Measurements from ENCODE around the gene CUL9. TPM values are rescaled to one million over a fixed set of nuclear protein-coding genes. Genes with fewer than 3 reads are reported as not detected.

The CUL9 gene
- total RNA-seq, 1 donor from 2014 or later: 11.1 TPM

DNA sequence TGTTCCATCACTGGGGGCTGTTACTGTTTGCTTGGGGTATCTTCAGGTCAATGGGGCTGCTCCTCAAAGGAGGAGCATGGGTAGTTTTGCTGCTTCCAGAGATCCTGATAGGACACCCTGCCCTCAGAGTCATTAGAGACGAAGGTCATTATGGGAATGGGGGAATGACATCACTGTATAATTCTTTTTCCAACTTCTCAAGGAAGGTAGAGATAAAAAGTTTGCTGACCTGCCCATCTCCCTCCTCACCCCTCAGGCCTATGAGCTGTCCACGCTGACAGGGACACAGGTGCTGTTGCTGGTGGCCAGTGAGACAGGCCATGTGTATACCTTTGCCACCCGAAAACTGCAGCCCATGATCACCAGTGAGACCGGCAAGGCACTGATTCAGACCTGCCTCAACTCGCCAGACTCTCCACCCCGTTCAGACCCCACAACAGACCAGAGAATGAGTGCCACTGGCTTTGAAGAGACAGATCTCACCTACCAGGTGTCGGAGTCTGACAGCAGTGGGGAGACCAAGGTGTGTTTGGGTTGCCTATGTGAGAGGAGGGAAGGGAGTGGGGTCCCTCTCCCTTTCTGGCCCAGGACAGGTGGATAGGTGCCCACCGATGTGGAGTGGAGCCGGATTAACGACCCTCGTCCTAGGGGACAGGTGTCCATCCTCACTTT lies 8.3 kb upstream of the CUL9 start:
- TF ChIP-seq EZH2 (IDR thresholded peaks at IDR 0.05; ENCODE audit: insufficient read depth, low read length): no peak
- TF ChIP-seq, protein P1, sequence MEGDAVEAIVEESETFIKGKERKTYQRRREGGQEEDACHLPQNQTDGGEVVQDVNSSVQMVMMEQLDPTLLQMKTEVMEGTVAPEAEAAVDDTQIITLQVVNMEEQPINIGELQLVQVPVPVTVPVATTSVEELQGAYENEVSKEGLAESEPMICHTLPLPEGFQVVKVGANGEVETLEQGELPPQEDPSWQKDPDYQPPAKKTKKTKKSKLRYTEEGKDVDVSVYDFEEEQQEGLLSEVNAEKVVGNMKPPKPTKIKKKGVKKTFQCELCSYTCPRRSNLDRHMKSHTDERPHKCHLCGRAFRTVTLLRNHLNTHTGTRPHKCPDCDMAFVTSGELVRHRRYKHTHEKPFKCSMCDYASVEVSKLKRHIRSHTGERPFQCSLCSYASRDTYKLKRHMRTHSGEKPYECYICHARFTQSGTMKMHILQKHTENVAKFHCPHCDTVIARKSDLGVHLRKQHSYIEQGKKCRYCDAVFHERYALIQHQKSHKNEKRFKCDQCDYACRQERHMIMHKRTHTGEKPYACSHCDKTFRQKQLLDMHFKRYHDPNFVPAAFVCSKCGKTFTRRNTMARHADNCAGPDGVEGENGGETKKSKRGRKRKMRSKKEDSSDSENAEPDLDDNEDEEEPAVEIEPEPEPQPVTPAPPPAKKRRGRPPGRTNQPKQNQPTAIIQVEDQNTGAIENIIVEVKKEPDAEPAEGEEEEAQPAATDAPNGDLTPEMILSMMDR (IDR thresholded peaks at IDR 0.05; ENCODE audit: insufficient read depth, low read depth, low read length): no peak
- H4K20me1 ChIP-seq (ENCODE audit: insufficient read depth, low read length): peaks cover 55% of the 10 kb centered on the region
- Mint-ChIP-seq H3K27me3 (ENCODE audit: low read depth, unreplicated experiment) (no peaks in the 10 kb centered on the region), H3K4me3 (ENCODE audit: unreplicated experiment) (peak overlapping the region; percentile 99), H3K27ac (ENCODE audit: unreplicated experiment) (peak overlapping the region; percentile 72), H3K9me3 (ENCODE audit: unreplicated experiment) (no peaks in the 10 kb centered on the region), H3K36me3 (ENCODE audit: low read depth, unreplicated experiment) (peaks cover 21% of the 10 kb centered on the region), H3K4me1 (ENCODE audit: low read depth, unreplicated experiment) (peaks cover 26% of the 10 kb centered on the region)
- H3K79me2 ChIP-seq (ENCODE audit: insufficient read depth, low read length): peaks cover 62% of the 10 kb centered on the region
- no peaks in the 10 kb centered on the region for H3K27me3 ChIP-seq (ENCODE audit: insufficient read depth, low read length)
- peaks cover 24% of the 10 kb centered on the region for H3K4me1 ChIP-seq (ENCODE audit: insufficient read depth, low read length)
- no peaks in the 10 kb centered on the region for H3K9me3 ChIP-seq (ENCODE audit: insufficient read depth, low read depth, low read length)
- peak overlapping the region; percentile 91 for H3K9ac ChIP-seq (ENCODE audit: low read length)
- peak overlapping the region; percentile 73 for H3K27ac ChIP-seq (ENCODE audit: low read depth, low read length)
- no peak for DNase-seq (ENCODE audit: low read depth)
- peaks cover 31% of the 10 kb centered on the region for H3K36me3 ChIP-seq (ENCODE audit: insufficient read depth, low read length)
- peak overlapping the region; percentile 99 for H3K4me2 ChIP-seq (ENCODE audit: low read length)
- peak overlapping the region; percentile 96 for H3K4me3 ChIP-seq (ENCODE audit: insufficient read depth, low read depth, low read length)
- H2AFZ ChIP-seq (ENCODE audit: low read depth, low read length): no peak overlapping the region
- FAIRE-seq: no peak

- DNase-seq (ENCODE audit: low read depth): peak; percentile 98
- no peaks in the 10 kb centered on the region for H3K9me3 Mint-ChIP-seq (ENCODE audit: unreplicated experiment)
- H3K4me1 Mint-ChIP-seq (ENCODE audit: low read depth, unreplicated experiment): peaks cover 26% of the 10 kb centered on the region
- Histone ChIP-seq H3K36me3 (ENCODE audit: insufficient read depth, low read length) (peaks cover 35% of the 10 kb centered on the region), H3K9me3 (ENCODE audit: insufficient read depth, low read depth, low read length) (no peaks in the 10 kb centered on the region), H3K9ac (ENCODE audit: low read length) (peak overlapping the region; percentile 91), H3K27me3 (ENCODE audit: insufficient read depth, low read length) (no peaks in the 10 kb centered on the region), H4K20me1 (ENCODE audit: insufficient read depth, low read length) (peaks cover 58% of the 10 kb centered on the region), H3K27ac (ENCODE audit: low read depth, low read length) (peak overlapping the region; percentile 73), H3K4me1 (ENCODE audit: insufficient read depth, low read length) (peaks cover 24% of the 10 kb centered on the region), H3K4me2 (ENCODE audit: low read length) (peak overlapping the region; percentile 99), H3K4me3 (ENCODE audit: insufficient read depth, low read depth, low read length) (peak overlapping the region; percentile 96), H2AFZ (ENCODE audit: low read depth, low read length) (peak overlapping the region; percentile 44), H3K79me2 (ENCODE audit: insufficient read depth, low read length) (peaks cover 67% of the 10 kb centered on the region)
- FAIRE-seq: peak; percentile 55
- peak overlapping the region; percentile 86 for H3K27ac Mint-ChIP-seq (ENCODE audit: unreplicated experiment)
- H3K4me3 Mint-ChIP-seq (ENCODE audit: unreplicated experiment): peak overlapping the region; percentile 99
- TF ChIP-seq EZH2 (IDR thresholded peaks at IDR 0.05; ENCODE audit: insufficient read depth, low read length): no peak
- TF ChIP-seq, protein P1 (IDR thresholded peaks at IDR 0.05; ENCODE audit: insufficient read depth, low read depth, low read length): no peak
- peaks cover 21% of the 10 kb centered on the region for H3K36me3 Mint-ChIP-seq (ENCODE audit: low read depth, unreplicated experiment)
- no peaks in the 10 kb centered on the region for H3K27me3 Mint-ChIP-seq (ENCODE audit: low read depth, unreplicated experiment)
Measured at GRCh38 chr6:43174263-43175112, 7.5 kb upstream of the CUL9 start.

Data from astrocyte (in vitro differentiated cells and primary cell).